SK-N-DZ (cell line): ENCODE measurements around the gene APOOL.
A peak's percentile ranks its signal among the peaks of the same experiment; 100 is the strongest.
"Not testable (repeated sequence)": the region's sequence is repeated elsewhere in the genome, so short reads cannot be mapped to it uniquely, and the experiment has no call there.

Source experiments
- DNase-seq: peaks from one replicate; pipeline ENCODE4 v3.0.0-alpha.2; 2015; ENCODE audit warnings: low spot score

The APOOL gene

DNA sequence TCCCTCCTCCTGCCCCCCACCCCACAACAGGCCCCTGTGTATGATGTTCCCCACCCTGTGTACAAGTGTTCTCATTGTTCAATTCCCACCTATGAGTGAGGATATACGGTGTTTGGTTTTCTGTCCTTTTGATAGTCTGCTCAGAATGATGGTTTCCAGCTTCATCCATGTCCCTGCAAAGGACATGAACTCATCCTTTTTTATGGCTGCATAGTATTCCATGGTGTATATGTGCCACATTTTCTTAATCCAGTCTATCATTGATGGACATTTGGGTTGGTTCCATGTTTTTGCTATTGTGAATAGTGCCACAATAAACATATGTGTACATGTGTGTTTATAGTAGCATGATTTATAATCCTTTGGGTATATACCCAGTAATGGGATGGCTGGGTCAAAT, 73.6 kb downstream of the APOOL start:
- not testable (repeated sequence) for DNase-seq

DNA sequence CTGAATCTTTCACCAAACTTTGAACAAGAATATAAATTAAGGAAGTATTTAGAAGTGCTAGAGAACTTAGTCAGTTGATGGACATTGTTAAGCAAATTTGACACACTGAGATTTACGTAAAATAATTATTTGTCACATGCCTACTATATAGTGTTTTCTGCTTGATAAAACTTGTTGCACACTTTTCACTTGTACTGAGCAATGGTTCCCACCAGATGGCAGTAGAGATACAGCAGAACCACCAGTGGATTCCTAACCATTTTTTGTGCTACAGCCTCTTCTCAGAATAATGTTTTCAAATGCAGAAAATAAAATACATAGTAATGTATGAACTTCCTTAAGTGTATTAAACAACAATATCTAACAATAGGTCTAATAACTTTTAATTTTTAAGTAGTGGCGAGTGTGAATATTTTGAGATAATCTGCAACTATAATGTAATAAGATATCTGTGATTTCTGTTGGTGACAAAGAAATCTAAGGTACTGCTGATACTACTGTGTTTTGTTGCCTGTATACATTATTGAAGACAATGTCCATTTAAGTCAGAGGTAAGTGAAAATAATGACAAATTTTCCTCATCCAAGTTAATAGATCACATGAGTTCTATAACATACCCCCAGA, 81.2 kb downstream of the APOOL start:
- peak; percentile 21 for DNase-seq

DNA sequence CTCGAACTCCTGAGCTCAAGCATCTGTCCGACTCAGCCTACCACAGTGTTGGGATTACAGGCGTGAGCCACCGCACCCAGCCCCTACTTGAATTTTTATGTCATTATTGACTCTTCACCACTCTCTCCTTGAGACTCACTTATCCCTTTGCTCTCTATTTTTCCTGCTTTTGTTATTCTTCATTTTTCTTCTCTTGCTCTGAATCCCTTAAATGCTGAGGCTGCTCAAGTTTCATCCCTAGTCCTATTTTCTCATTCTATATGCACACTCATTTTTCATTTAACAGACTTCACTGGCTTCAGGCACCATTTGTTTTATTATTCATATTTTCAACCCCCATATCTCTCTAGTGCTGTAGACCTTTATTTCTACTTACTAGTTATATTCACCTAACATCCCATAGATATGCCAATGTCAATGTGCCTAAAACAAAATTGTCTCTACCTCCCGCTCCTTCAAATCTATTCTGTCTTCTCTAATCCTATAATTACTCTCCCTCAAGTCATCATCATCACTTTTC, 85.7 kb downstream of the APOOL start:
- DNase-seq, result no peak

DNA sequence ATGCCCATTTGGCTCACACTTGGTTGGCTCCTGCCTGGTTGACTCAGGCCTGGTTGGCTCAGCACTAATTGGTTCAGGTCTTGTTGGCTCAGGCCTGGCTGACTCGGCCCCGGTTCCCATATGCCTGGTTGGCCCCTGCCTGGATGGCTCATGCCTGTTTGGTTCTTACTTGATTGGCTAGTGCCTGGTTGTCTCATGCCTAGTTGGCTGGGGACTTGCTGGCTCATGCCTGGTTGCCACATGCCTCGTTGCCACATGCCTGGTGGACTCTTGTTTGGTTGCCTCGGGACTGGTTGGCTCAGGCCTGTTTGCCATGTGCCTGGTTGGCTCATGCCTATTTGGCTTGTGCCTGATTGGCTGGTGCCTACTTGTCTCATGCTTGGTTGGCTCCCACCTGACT, 103.7 kb downstream of the APOOL start:
- no peak for DNase-seq

DNA sequence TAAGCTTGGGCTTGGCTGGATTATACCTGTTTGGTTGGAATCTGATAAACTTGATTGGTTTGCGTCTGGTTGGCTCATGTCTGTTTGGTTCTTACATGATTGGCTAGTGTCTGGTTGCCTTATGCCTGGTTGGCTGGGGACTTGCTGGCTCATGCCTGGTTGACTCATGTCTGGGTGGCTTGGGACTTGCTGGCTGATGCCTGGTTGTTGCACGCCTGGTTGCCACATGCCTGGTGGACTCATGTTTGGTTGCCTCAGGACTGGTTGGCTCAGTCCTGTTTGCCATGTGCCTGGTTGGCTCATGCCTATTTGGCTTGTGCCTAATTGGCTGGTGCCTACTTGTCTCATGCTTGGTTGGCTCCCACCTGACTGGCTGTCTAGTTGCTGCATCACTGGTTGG, 104.5 kb downstream of the APOOL start:
- no peak for DNase-seq

- DNase-seq, result peak; percentile 32
These were observed 105.6 kb downstream of the APOOL start for GRCh38 chrX:85109235-85109634.

DNA sequence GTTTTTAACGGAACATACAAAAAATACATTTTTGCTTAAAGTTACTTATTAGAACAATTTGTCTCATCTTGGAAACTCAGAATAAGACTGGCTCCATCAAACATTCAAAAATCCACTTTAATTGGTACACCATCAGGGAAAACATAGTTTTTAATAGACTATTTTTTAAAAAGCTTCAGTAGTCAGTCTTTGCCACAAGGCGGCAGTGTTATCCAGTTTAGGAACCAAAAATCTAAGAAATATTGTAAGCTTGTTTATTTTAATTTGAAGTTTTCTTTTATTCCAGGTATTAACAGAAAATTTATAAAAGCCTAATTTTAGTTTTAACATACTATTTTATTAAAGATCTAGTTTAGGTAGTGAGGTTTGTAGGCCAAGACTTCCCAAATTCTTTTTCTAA, 107.7 kb downstream of the APOOL start:
- DNase-seq, result peak; percentile 8

GRCh38 chrX:85112293-85112692, 108.6 kb downstream of the APOOL start:
- no peak for DNase-seq

GRCh38 chrX:85113746-85114145, 110.1 kb downstream of the APOOL start:
- no peak for DNase-seq

DNA sequence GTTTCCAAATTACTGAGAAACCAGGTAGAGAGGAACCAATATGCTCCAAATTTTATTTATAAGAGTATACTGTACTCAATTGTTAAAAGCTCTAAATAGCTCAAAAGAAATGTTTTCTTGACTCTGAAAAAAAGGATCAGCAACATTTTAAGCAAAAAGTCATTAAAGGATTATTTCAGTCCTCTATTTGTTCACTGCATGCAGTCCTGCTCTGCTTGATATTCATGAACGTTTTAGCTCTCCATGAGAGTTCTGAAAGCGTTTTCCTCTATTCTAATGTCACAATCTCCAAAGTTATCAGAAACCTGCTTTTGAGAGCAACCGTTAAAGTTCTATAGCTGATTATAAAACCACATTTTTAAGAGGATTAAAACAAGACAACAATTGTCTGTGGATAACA, 110.5 kb downstream of the APOOL start:
- DNase-seq, result no peak

DNA sequence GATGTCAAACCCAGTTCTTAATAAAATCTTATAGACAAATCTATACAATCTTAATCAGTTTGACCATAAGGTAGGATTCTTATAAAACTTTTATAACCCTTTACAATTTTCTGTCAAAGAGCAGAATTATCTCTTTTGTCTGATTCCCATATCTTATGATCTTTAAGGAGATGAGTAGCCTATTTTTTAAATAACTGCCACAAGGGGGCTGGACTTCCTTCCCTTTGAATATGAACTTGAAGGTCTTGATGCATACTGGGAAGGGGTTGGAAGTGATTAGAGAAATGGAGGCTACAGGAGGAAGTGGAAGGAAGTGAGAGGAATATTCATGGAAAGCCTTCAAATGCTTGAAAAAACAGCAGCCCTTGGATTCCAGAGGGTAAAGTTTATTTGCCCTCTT, 111.1 kb downstream of the APOOL start:
- no peak for DNase-seq

GRCh38 chrX:85115252-85115651, 111.6 kb downstream of the APOOL start:
- DNase-seq, result no peak

GRCh38 chrX:85136409-85136808, 132.7 kb downstream of the APOOL start:
- no peak for DNase-seq

- no peak for DNase-seq
These were observed 135.7 kb downstream of the APOOL start for GRCh38 chrX:85139422-85139821.

DNA sequence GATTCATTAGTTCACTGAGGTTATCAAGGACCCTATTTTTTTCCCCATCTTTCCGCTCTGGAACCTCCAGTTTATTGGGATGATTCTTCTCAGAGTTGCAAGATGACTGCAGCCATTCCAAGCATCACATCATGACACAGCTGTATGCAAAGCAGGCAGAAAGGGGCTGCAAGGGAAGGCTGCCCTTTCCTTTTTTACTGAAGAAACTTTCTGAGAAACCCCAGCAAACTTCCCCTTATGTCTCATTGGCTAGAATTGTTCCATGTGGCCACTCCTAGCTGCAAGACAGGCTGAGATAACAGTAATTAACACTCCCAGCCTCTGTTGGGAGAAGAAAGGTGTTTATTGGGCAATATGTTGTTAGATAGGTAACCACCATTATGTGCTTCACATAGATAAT, 137.3 kb downstream of the APOOL start:
- no peak for DNase-seq
